Right hindlimb (tissue), 1 donor: ENCODE data around the gene WDSUB1.

Experiments used
- DNase-seq: peaks from one replicate; pipeline ENCODE4 v3.0.0-alpha.2; 2018

Gene WDSUB1

DNA sequence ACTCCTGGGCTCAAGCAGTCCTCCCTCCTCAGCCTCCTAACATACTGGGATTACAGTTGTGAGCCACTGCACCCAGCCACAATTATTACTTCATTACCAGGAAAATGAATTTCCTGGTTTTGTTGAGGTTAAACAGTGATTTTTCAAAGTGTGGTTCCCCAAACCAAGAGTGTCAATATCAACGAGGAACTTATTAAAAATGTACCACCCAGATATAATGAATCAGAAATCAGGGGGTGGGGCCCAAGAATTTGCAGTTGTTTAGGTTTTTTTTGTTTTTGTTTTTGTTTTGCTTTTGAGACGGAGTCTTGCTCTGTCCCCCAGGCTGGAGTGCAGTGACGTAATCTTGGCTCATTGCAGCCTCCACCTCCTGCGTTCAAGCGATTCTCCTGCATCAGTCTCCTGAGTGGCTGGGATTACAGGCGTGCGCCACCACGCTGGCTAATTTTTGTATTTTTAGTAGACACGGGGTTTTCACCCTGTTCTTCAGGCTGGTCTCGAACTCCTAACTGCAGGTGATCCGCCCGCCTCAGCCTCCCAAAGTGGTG is 94.1 kb downstream of the WDSUB1 start:
- DNase-seq, result no peak

DNA sequence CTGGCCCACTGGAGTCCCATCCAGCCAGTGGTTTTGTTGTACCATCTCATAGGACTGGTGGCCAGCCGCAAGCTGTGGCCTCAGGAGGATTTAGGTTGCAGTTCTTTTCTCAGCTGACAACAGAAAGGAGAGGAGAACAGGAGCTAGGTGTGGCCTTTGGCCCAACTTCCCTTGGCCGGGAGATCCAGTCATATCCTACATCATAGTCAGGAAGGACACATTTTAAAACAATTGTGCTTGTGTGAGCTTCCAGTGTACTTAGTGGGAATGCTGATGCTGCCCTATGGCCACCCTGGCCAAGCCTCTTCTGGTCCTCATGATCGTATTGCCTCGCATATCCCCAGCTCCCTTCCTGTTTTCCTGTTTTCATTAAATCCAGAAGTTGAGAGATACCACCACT is 98.1 kb downstream of the WDSUB1 start:
- DNase-seq, result no peak

DNA sequence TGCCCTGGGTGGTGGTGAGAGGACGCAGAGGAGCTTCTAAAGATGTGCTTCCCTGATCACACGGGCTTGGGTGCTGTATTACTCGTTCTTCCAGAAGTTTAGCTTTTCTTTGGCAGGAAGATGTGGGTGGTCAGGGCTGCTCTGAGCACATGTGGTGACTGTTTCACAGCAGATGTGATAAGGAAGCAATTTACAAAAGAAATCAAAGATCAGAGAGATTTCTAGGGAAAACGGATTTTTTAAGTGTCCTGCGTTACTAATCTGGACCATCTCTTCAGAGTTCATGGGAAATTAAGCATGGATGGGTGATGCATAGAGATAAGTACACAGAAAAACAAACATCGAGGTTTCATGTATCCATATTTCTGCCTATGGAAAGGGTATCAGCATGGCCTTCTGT is 99.4 kb downstream of the WDSUB1 start:
- no peak for DNase-seq

DNA sequence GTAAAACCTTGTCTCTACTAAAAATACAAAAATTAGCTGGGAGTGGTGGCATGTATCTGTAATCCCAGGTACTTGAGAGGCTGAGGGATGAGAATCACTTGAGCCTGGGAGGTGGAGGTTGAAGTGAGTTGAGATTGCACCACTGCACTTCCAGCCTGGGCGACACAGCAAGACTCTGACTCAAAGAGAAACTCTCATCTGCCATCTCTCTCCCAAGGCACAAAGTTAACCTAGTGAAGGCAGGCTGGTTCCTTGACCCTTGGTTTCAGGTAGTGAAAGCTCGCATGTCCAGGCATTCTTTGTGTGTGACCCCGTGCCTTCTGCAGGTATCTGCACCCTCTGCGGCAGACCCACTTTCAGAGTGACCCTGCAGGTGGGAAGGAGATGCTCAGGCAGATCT is 100.0 kb downstream of the WDSUB1 start:
- DNase-seq, result no peak
